GM19455 (cell line): ENCODE results near the gene PARN.

Experiments
- ATAC-seq: cut with Tn5 transposase; IDR thresholded peaks from one replicate; pipeline ENCODE4 v1.9.1; 2021; ENCODE audit not compliant: unreplicated experiment

The PARN gene

GRCh38 chr16:14500791-14501190 is 129.3 kb downstream of the PARN start:
- no peak for ATAC-seq

GRCh38 chr16:14499110-14499509 is 130.9 kb downstream of the PARN start:
- ATAC-seq: no peak

- no peak for ATAC-seq
These were observed 132.6 kb downstream of the PARN start for GRCh38 chr16:14497245-14498082.

- ATAC-seq: no peak
These were observed 133.3 kb downstream of the PARN start for GRCh38 chr16:14496786-14497185.

- ATAC-seq: no peak
These were observed 133.9 kb downstream of the PARN start for GRCh38 chr16:14496047-14496770.

- no peak for ATAC-seq
These were observed 134.6 kb downstream of the PARN start for GRCh38 chr16:14495213-14496046.

GRCh38 chr16:14494396-14494966 is 135.6 kb downstream of the PARN start:
- ATAC-seq: no peak

- ATAC-seq: no peak
These were observed 136.3 kb downstream of the PARN start for GRCh38 chr16:14493791-14494190.

- no peak for ATAC-seq
These were observed 137.4 kb downstream of the PARN start for GRCh38 chr16:14492614-14493013.

GRCh38 chr16:14491861-14492529 is 138.1 kb downstream of the PARN start:
- ATAC-seq: no peak

- no peak for ATAC-seq
These were observed 139.8 kb downstream of the PARN start for GRCh38 chr16:14490235-14490634.

- ATAC-seq: no peak
These were observed 140.6 kb downstream of the PARN start for GRCh38 chr16:14489460-14489859.

- no peak for ATAC-seq
These were observed 142.5 kb downstream of the PARN start for GRCh38 chr16:14487579-14487978.

- no peak for ATAC-seq
These were observed 143.3 kb downstream of the PARN start for GRCh38 chr16:14486520-14487303.

- no peak for ATAC-seq
These were observed 144.1 kb downstream of the PARN start for GRCh38 chr16:14485811-14486519.

GRCh38 chr16:14485121-14485551 is 144.9 kb downstream of the PARN start:
- ATAC-seq: no peak

- no peak for ATAC-seq
These were observed 146.2 kb downstream of the PARN start for GRCh38 chr16:14483819-14484385.

GRCh38 chr16:14476183-14476582 is 153.9 kb downstream of the PARN start:
- ATAC-seq: no peak
